Skeletal muscle tissue (tissue), 4 donors: ENCODE data around the gene JOSD2. TPM values are rescaled to one million over a fixed set of nuclear protein-coding genes. Genes with fewer than 3 reads are reported as not detected.
"Not testable (repeated sequence)": the region's sequence is repeated elsewhere in the genome, so short reads cannot be mapped to it uniquely, and the experiment has no call there.

Experiments
- H3K27ac ChIP-seq: one replicate; pipeline ENCODE4 v1.7.0; 2013; ENCODE audit warnings: mild to moderate bottlenecking, low read depth, low read length, inconsistent platforms
- H3K27me3 ChIP-seq, 3 donors: one replicate each; pipeline ENCODE4 v1.7.0; 2013; ENCODE audit warnings: low read length in 3 of 3; ENCODE audit not compliant: control insufficient read depth in 3 of 3, insufficient read depth in 3 of 3
- H3K36me3 ChIP-seq, 3 donors: one replicate each; pipeline ENCODE4 v1.7.0; 2013; ENCODE audit warnings: low read length in 3 of 3; ENCODE audit not compliant: control insufficient read depth in 3 of 3, insufficient read depth in 3 of 3
- H3K4me1 ChIP-seq, 3 donors: one replicate each; pipeline ENCODE4 v1.7.0; 2013; ENCODE audit warnings: low read length in 3 of 3, mild to moderate bottlenecking in 3 of 3; ENCODE audit not compliant: control insufficient read depth in 3 of 3, insufficient read depth in 3 of 3
- H3K4me3 ChIP-seq, 3 donors: one replicate each; pipeline ENCODE4 v1.7.0; 2013; ENCODE audit warnings: low read length in 3 of 3
- H3K9ac ChIP-seq, 3 donors: one replicate each; pipeline ENCODE4 v1.7.0; 2013; ENCODE audit warnings: low read length in 3 of 3, mild to moderate bottlenecking in 3 of 3, moderate library complexity in 2 of 3, low read depth in 1 of 3
- H3K9me3 ChIP-seq, 3 donors: one replicate each; pipeline ENCODE4 v1.7.0; 2013; ENCODE audit warnings: low read length in 3 of 3; ENCODE audit not compliant: control insufficient read depth in 3 of 3
- total RNA-seq: library from RNA; depleted of rRNA; stranded (reverse); fragments of >200 nt; gene quantifications from one replicate; pipeline ENCODE4 v1.2.3, GENCODE V29; 2014
- donor health status: Osteomylitis.

JOSD2 gene
- total RNA-seq, 1 donor from 2014 or later: 13.0 TPM

DNA sequence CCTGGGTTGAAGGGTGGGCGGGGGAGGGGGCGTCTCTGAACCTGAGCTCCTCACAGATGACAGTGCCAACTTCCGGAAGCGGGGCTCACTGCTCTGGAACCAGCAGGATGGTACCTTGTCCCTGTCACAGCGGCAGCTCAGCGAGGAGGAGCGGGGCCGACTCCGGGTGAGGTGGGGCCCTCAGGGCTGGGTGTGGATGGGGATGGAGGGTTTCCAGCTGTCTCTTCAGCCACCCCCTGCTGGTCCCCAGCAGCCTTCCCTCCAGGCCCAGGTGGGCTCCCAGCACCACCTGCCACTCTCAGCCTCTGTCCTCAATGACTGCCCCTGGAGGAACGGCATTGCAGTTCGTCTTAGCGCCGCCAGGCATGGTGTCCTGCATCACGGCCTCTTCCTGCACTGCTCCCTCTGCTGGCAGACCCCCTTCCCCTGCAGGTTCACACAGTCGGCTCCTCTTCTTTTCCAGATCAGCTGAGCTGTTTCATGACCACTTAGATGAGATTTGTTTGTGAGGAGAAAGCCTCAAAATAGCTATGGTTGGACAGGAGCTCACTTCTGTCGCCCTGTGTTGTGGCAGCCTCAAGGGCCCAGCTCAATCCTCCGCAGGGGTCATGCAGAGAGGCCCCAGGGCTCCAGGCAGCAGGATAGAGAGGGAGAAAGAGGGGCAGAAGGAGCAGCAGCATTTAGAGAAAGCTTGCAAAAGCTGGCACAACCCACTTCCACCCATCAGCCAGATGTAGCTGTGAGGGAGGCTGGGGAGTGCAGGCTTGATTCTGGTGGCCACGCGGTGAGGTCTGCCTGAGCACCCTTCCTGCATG, 31.9 kb downstream of the JOSD2 start:
- H3K36me3 ChIP-seq: peaks cover 29 to 37% (median 37%) of the 10 kb centered on the region in 3 donors
- no peaks in the 10 kb centered on the region for H3K27me3 ChIP-seq
- H3K27ac ChIP-seq: no peak overlapping the region
- H3K4me3 ChIP-seq: no peak overlapping the region
- peaks cover 15 to 38% (median 17%) of the 10 kb centered on the region in 3 donors for H3K4me1 ChIP-seq
- H3K9ac ChIP-seq: peak overlapping the region in 1 of 3 donors; percentile 45
- no peaks in the 10 kb centered on the region for H3K9me3 ChIP-seq

DNA sequence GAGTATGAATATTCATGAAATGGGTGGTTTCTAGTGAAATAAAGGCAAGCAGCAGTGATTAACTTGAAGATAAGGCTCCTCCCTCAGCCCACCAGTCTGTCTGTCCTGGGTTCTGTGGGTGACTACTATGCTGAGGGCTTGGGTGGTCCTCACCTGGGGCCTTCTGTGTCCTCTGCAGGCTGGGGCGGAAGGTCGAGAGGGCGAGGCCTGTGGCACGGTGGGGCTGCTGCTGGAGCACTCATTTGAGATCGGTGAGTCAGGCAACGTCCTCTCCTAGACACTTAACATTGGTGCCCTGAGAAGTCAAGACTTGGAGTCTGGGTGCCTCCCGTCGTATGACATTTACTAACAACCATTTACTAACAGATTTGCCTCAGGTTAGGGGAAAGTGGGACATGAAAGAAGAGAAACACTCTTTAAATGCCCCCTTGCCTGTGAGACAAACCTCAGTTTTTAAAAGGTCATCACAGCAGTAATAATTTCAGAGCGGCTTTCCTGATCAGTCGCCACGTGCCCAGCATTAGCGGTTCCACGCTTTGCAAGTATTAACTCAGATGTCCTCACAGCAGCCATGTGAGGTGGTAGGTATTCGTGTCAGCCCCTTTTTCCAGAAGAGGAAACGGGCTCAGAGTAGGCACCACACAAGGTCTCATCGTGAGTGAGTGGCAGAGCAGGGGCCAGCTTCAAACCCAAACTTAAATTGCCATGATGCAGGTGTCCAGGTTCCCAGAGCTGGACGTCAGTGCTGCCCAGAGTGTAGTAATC, 33.1 kb downstream of the JOSD2 start:
- Histone ChIP-seq H3K27me3 (no peaks in the 10 kb centered on the region), H3K9ac (peak overlapping the region in 2 of 3 donors; percentile 42 to 91), H3K36me3 (peaks cover 29 to 35% (median 35%) of the 10 kb centered on the region in 3 donors), H3K9me3 (no peaks in the 10 kb centered on the region), H3K4me3 (peak overlapping the region in 1 of 3 donors; percentile 52), H3K4me1 (peaks cover 15 to 33% (median 17%) of the 10 kb centered on the region in 3 donors), H3K27ac (no peak overlapping the region)

DNA sequence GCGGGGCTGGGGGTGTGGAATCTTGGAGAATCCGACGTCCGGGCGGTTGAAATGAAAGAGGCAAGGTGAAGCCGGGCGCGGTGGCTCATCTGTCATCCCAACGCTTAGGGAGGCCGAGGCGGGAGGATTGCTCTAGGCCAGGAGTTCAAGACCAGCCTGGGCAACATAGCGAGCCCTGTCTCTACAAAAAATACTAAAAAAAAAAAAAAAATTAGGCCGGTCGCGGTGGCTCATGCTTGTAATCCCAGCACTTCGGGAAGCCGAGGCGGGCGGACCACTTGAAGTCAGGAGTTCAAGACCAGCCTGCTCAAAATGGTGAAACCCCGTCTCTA, 34.1 kb downstream of the JOSD2 start:
- H3K27me3 ChIP-seq: no peaks in the 10 kb centered on the region
- peaks cover 15 to 33% (median 17%) of the 10 kb centered on the region in 3 donors for H3K4me1 ChIP-seq
- no peaks in the 10 kb centered on the region for H3K9me3 ChIP-seq
- H3K4me3 ChIP-seq: peak overlapping the region; percentile 92 to 98 (median 97)
- H3K27ac ChIP-seq: peak overlapping the region; percentile 70
- peaks cover 29 to 33% (median 31%) of the 10 kb centered on the region in 3 donors for H3K36me3 ChIP-seq
- H3K9ac ChIP-seq: peak overlapping the region; percentile 91 to 96 (median 92)

DNA sequence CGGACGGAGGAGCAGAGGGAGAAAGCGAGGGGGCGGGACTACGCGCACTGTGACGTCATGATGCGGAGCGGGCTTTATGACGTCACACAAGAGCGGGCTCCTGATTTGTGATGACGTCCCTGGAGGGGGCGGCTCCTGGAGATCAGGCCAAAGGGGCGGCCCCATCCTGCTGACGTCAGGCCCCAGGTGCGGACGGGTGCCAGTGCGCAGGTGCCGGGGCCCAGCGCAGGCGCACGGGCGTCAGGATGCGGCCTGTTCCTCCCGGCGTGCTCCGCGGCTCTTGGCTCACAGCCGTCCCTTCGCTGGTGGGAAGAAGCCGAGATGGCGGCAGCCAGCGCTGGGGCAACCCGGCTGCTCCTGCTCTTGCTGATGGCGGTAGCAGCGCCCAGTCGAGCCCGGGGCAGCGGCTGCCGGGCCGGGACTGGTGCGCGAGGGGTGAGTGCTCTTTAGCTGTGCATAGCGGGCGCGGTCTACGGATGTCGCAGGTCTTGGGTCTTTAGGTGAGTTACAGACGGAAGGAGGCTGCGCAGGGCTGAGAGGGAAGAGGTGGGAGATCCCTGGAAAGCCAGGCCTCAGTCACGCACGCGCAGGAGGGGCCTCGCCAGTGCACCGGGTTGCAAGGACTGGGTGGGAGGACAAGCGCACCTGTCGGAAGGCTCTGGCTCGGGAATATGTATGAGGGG, 34.6 kb downstream of the JOSD2 start, which contains the start of the genes EMC10 and GARIN5A:
Gene EMC10 (plus strand): TSS at position 284 of the 683 bp plus-strand sequence. CDS start 38 bp downstream, at position 322.
Gene GARIN5A (minus strand): TSS at position 625 of the 683 bp plus-strand sequence. CDS start 460 bp downstream, at position 165.
- Histone ChIP-seq H3K9ac (peak within 1 kb of the TSS; percentile 91 to 96 (median 92)), H3K36me3 (peaks cover 29 to 31% (median 30%) of the 10 kb centered on the region in 3 donors), H3K27me3 (no peaks in the 10 kb centered on the region), H3K4me3 (peak within 1 kb of the TSS; percentile 92 to 98 (median 97)), H3K9me3 (no peaks in the 10 kb centered on the region), H3K27ac (peak within 1 kb of the TSS; percentile 70), H3K4me1 (peaks cover 15 to 33% (median 17%) of the 10 kb centered on the region in 3 donors)

DNA sequence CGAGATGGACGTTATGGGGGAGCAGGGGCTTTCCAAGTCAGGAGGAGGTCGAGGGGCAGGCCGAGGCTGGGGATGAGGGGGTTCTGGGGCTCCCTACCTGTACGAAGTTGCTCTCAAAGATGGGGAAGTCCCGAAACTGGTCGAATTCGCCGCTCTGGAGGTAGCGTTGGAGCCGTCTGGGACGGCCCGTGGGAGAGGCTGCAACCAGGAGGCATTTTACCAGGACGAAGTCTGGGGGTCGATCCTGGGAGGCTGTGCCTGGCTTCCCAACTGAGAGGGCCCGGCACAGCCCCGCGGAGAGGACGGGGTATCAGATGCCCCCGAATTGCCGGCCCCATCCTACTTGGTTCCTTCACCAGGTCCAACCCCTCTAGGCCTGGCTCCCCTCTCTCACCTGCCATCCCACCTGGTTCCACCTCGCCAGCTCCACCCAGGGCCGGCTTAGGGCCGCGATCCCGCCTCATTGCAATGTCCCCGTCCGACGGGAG, 35.2 kb downstream of the JOSD2 start:
- H3K9ac ChIP-seq: peak overlapping the region in 1 of 3 donors; percentile 96
- peaks cover 26% of the 10 kb centered on the region in 3 donors for H3K36me3 ChIP-seq
- peak overlapping the region; percentile 70 for H3K27ac ChIP-seq
- H3K4me3 ChIP-seq: peak overlapping the region; percentile 92 to 98 (median 97)
- H3K9me3 ChIP-seq: no peaks in the 10 kb centered on the region
- H3K4me1 ChIP-seq: peaks cover 15 to 33% (median 17%) of the 10 kb centered on the region in 3 donors
- H3K27me3 ChIP-seq: no peaks in the 10 kb centered on the region

DNA sequence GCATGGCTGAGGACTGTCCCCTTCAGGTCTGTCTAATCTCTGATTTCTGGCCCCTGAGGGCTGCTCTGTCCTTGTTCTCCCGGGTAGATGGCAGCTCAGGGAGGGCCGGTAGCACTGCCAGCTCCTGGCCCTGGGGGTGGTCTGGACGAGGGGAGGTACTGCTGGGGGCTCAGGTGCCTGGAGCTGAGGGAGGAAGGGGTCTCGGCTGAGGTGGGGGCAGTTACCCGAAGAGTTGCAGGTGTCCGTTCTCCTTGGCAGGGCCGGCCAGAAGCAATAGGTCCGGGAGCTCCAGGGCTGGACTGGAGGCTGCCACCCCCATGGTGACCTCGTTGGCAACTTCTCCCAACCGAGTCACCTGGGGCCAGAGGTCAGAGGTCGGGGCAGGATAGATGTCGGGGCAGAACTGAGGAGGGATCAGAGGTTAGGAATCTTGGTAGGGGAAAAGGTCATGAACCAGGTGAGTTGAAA, 35.9 kb downstream of the JOSD2 start:
- peaks cover 15 to 33% (median 17%) of the 10 kb centered on the region in 3 donors for H3K4me1 ChIP-seq
- H3K27me3 ChIP-seq: no peaks in the 10 kb centered on the region
- H3K4me3 ChIP-seq: no peak overlapping the region
- H3K9ac ChIP-seq: no peak overlapping the region
- no peak overlapping the region for H3K27ac ChIP-seq
- no peaks in the 10 kb centered on the region for H3K9me3 ChIP-seq
- H3K36me3 ChIP-seq: peaks cover 20 to 21% (median 20%) of the 10 kb centered on the region in 3 donors

DNA sequence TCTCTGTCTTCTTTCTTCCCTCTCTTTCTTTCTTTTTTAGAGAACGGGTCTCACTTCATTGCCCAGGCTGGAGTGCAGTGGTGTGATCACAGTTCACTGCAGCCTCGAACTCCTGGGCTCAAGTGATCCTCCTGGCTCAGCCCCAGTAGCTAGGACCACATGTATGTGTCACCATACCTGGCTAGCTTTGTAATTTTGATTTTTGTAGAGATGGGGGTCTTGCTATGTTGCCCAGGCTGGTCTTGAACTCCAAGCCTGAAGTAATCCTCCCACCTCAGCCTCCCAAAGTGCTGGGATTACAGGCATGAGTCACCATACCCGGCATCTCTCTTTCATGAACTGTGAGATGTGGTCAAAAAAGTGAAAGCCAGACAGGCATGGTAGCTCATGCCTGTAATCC, 37.7 kb downstream of the JOSD2 start:
- not testable (repeated sequence) for H3K4me3 ChIP-seq, H3K27me3 ChIP-seq, H3K27ac ChIP-seq, H3K36me3 ChIP-seq, H3K9ac ChIP-seq, H3K9me3 ChIP-seq
- peaks cover 17 to 29% (median 21%) of the 10 kb centered on the region in 3 donors for H3K4me1 ChIP-seq

DNA sequence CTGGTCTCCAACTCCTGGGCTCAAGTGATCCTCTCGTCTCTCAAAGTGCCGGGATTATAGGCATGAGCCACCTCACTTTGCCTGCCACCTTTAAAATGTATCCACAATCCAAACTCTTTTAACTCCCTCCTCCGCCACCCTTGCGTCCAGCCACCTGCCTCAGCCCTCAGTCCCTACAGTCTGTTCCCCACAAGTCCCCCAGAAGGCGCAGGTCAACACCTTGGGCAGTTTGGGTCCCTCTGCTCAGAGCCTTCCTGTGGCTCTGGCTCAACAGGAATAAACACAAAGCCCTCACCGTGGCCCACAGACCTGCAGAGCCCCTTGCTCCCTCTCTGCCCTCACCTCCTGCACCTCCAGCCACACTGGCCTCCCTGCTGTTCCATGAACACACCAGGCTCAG, 42.2 kb downstream of the JOSD2 start:
- H3K4me1 ChIP-seq: peaks cover 18 to 42% (median 26%) of the 10 kb centered on the region in 3 donors
- peak overlapping the region; percentile 11 for H3K27ac ChIP-seq
- H3K9ac ChIP-seq: peak overlapping the region in 2 of 3 donors; percentile 16 to 43
- H3K4me3 ChIP-seq: no peak overlapping the region
- H3K36me3 ChIP-seq: peaks cover 0 to 9% (median 8%) of the 10 kb centered on the region in 3 donors
- no peaks in the 10 kb centered on the region for H3K9me3 ChIP-seq
- H3K27me3 ChIP-seq: no peaks in the 10 kb centered on the region

DNA sequence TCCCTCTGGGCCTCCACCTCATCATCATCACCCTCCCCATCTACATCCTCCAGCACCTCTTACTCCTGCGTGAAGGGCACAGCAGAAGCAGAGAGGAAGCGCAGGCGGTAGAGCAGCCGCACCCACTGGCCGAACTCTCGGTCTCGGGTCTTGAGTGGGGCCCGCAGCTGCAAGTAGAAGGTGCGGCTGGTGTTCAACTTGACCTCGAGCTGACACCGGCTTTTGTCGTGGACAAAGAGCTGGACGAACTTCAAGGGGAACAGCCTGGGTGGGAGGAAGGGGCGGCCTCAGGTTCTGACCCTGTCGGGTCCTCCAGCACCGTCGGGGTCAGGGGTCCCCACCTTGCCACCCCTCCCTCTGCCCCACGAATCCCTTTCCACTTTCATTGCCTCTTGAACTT, 43.4 kb downstream of the JOSD2 start:
- no peak overlapping the region for H3K9ac ChIP-seq
- H3K36me3 ChIP-seq: peaks cover 0 to 16% (median 16%) of the 10 kb centered on the region in 3 donors
- no peaks in the 10 kb centered on the region for H3K27me3 ChIP-seq
- no peak overlapping the region for H3K4me3 ChIP-seq
- peak overlapping the region; percentile 92 for H3K27ac ChIP-seq
- H3K4me1 ChIP-seq: peaks cover 18 to 47% (median 26%) of the 10 kb centered on the region in 3 donors
- no peaks in the 10 kb centered on the region for H3K9me3 ChIP-seq
